Activated CD8-positive, alpha-beta memory T cell treated with anti-CD3 and anti-CD28 coated beads for 48 hours (primary cell): ENCODE measurements around the gene VEPH1.

Experiments
- DNase-seq, 3 experiments: peaks; one replicate each; pipeline ENCODE4 v3.0.0-alpha.2; 2020; ENCODE audit warnings: low read depth in 2 of 3, low spot score in 2 of 3

VEPH1 gene

DNA sequence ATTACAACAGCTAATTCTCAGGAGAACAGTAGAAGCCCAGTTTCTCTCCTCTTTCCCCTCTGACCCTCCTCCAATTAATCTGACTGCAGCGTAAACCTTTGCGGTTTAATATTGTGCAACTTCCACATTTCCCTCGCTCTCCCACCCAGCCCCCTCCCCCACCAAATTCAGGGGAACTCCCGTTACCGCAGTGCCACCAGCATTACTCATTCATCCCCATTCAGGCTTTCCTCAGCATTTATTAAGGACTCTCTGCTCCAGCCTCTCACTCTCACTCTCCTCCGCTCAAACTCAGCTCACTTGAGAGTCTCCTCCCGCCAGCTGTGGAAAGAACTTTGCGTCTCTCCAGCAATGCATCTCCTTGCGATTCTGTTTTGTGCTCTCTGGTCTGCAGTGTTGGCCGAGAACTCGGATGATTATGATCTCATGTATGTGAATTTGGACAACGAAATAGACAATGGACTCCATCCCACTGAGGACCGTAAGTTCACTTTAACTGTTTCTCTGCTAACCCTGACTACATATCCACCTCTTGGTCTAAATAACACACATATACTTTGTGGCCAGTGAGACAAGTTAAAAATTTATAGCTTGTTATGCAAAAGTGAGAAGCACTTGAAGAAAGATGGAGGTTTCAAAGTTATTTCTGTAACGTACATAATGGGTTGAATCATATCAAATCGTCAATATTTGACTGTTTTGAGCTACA, 66.5 kb downstream of the VEPH1 start, which contains the start of gene PTX3:
Gene PTX3, plus strand, starts transcription at position 268 of the 709 bp plus-strand sequence. Its CDS starts 84 bp downstream, at position 352.
- DNase-seq = peak in 1 of 3 experiments; percentile 2

DNA sequence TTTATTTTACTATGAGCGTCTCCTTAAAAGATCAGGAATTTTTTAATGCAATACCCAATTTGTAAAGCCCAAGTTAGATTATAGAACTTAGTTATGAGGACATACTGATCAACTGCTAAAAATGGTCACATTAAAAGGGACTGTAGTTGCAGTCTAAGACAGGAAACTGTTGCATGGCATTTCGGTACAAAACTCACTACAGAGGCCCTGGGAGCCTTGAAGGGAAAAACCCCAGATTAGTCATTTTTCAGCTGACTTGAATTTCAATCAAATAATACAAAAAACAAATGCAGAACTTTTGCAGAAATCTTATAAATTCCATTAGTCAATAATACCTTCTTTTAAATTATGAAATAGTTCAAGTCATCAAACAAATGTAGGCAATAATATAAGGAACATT, 73.5 kb downstream of the VEPH1 start:
- DNase-seq = no peak

DNA sequence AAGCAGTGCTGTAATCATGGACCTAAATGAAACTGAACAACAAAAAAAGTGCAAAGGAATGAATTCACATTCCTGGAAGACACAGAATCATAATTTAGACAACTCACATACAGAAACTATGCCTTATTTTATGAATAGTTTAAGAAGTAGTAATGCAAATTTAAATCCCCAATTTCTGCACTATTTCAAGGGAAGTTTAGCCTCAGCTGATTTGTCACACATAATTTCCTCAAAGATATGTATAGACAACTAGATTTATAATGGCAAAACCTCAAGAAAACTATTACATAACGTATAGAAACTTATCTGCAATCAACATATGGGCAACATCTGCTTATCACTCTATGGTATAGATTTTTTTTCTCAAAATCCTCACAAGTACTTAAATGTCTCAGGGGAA, 74.4 kb downstream of the VEPH1 start:
- no peak for DNase-seq

DNA sequence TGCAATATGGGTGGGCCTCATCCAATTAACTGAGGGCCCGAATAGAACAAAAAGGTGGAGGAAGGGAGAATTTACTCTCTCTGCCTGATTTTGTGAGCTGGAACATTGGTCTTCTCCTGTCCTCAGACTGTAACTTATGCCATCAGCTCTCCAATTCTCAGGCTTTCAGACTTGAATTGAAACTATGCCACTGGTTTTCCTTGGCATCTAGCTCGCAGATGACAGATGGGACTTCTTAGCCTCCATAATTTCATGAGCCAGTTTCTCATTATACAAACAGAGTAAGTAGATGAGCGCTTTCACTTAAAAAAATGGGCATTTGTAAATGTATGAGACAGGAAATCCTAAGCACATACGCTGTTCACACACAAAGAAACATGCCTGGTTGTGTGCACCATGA, 75.3 kb downstream of the VEPH1 start:
- DNase-seq = no peak

DNA sequence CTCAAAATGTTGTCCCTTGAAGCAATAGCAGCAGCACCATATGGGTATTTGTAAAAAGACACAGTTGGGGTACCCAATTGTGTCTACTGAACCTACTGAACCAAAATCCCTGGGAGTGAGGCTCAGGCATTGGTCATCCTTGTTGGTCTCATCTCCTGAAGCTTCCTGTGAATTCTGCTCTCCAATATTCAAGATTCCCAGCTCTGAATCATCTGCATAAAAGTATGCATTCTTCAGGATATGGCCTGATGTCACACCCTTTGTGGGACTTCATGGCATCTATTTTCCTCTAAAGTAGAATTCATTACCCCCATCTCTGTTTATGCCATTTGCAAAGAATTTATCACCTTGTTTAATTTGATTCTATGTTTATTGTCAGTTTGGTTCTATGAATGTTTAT, 79.9 kb downstream of the VEPH1 start:
- DNase-seq = no peak

DNA sequence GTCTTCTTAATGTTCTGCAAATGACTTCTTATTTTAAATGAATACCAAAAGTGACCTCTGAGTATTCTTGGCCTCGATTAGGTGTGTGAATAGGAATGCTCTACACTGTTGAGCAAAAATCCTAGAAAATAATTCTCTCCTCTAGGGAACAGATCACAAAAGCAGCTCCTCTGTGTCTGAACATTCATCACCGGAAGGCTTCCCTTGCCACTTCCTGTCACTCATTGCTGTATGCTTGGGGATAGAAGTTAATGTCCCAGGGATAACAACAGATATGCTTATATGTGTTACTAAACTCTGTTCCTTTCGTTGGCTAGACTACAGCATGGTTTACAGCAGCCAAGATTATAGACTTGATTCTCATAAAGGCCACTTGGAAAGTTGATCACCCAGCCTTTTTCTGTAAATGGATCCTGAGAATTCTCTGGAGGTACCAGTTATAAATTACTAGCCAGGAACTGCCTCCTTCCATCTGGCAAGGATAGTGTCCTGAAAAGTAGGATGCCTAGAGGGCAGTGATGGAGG, 82.5 kb downstream of the VEPH1 start:
- DNase-seq = no peak

DNA sequence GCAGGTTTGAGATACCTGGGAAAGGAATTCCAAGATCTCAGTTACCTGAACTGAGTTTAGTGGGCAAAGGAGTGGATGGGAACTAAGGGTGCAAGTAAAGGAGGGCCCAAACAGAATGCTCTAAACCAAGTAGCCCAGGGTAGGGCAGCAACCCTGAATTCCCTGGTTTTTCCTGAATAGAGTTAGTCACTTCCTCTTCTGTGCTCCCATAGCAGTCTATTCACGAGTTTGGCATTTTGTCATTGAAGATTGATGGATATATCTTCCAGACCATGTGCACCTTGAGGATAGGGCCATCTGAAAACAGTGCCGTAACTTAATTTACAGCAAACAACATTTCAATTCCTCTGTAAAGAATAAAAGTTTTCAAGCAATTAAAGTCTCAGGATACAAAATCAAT, 85.1 kb downstream of the VEPH1 start:
- DNase-seq = no peak

DNA sequence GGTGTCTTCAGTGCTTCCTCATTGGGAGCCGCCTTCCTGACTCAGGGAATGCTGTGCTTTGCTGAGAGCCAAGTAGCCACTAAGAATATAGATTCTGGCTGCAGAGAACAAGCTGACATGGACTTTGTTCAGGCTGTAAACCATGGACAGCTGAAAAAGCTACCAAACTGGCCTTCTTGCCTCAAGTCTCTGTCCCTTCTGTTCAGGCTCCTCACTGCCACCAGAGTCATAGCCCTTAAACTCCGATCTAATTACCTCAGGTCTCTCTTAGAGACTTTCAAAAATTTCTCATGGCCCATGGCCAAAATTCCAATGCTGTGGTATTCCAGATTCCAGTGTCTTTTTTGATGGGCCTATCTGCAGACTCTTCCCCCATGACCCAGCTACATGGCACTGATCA, 86.0 kb downstream of the VEPH1 start:
- no peak for DNase-seq

DNA sequence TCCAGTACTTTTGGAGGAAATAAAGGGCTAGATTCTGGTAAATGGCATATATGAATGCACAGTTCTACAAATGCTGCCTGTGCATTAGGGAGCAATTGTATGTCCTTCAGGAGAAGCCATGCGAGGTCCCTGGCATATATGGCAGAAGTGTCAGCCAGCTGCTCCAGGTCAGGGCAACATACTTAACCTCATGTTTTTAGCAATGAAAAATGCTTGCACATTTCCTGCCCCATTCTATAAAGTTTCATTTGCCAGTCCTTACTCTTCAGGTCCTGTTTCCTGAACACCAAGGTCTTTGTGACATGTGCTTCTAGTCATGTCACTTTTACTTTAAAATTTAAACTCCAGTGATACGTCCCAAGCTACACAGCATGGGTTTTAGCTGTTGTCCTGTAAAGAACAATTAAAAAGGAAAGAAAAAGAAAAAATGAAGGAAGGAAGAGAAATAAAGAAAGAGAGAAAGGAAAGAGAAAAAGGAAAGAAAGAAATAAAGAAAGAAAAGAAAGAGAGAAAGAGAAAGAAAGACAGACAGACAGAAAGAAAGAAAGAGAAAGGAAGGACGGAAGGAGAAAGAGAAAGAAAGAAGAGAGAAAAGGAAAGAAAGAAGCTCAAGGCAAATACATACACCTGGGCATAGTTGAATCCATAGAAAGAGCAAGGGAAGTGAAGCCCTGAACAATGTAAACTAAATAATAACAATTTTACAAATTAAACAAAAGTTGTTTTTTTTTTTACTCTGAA, 86.7 kb downstream of the VEPH1 start:
- DNase-seq = no peak

DNA sequence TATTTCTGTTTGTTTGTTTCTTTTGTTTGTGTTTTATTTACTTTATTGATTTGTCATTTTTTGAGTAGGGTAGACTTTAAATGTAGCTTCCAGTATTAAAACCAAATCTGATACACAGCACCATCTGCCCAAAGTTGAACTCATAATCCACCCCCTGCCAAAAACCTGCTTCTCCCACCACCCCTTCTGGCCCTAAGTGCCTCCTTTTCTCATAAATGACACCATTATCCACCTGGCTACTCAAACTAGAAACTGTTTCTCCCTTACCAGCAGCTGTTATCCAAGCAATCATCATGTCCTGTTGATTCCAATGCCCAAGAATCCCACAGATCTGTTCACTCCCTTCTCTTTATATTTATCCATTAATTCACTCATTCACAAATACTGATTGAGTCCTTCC, 88.4 kb downstream of the VEPH1 start:
- no peak for DNase-seq

DNA sequence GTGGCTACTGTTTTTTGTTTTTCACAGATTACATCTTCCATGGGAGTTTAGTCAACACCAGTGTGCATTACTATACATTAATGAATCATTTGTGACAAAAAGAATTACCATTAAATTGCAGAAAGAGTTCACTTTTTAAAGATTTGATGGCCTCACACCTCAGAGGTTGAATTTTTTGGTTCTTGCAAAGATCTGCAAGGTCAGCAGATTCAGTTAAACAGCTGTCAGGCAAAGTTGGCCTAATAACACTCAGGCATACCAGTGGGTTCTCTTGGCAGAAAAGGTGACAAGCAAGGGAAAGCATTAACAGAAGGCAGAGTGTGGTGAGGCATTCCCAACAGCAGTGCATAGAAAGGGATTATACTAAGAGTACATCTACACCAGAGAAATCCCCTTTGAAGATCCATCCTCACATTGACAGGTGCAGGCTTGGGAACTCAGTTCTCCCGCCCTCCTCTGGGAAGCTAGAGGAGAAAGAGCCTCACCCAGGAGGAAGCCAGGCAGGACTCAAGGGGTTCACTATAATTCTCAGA, 90.8 kb downstream of the VEPH1 start:
- DNase-seq = no peak

DNA sequence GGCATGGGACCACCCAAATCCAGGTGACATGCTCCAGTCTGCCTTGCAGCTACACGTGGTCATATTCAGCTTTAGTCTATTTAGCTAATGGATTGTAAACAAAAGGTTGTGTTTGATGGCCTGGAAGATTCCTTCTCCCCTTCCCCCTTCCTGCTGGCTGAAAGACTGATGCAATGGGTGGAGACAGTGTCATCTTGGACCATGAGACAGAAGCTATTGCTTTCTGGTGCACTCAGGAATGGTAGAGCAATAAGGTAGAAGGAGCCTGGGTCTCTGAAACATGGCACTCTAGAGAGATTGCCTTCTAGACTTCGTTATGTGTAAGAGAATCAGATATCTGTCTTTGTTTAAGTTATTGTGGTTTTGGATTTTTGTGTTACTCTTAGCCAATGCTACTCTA, 92.3 kb downstream of the VEPH1 start:
- no peak for DNase-seq

DNA sequence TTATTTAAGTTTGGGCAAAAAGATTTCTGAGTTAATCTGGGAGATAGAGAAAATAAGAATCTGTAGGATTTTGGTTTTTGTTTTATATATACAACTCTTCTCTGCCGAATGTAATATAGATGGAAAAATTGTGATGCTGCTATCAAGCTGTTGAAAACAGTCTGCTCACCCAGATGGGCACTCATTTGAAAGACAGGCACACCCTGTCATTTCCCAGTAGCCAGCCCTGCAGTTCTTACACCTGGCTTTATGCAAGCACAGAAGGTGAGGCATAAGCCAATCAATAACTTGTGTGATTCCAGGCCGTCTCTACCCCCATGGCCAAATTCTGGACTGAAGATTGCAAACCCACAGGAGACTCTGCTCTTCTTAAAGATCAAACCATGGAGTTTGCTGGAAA, 93.7 kb downstream of the VEPH1 start:
- DNase-seq = no peak

DNA sequence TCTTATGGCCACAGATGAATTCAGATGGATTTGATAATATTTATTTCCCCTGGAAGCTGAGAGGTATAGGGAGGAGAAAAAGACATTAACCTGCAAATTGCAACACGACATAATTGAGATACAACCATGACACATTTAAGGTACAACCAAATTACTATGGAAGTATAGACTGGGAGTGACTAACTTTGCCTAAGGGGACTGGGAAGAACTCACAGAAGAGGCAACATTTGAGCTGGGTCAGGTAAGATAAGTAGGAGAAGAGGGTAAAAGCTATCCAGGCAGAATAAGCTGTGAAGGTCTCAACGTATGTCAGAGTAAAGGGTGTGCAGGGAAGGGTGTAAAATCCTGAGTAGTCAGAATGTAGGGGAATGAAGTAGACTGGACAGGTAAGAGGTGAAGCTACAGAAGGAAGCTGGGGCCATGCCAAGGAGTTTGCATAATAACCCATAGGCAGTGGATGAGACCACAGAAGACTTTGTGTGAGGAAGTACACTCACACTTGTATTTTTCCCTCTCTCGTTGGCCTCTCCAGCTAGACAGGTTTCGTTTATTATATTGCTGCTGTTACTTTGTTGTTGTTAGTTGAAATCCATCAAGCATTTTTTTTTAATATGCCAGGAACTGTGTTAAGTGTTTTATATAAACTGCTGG, 94.6 kb downstream of the VEPH1 start:
- no peak for DNase-seq

DNA sequence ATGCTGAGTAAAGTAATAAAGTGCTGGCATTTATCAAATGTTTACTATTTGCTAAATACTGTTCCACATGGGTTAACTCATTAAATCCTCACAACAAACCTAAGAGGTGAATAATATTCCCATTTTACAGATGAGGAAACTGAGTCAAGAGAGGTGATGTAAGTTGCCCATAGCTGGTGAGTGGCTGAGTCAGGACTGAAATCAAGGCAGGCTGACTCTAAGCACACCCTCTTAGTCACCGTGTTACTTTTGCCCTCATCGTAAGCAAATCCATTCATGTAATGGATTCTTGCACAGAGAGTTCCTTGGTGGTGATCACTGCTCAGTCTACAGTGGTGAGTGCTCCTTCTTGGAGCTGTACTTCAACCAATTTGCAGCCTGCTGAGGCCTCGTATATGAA, 95.4 kb downstream of the VEPH1 start:
- no peak for DNase-seq

DNA sequence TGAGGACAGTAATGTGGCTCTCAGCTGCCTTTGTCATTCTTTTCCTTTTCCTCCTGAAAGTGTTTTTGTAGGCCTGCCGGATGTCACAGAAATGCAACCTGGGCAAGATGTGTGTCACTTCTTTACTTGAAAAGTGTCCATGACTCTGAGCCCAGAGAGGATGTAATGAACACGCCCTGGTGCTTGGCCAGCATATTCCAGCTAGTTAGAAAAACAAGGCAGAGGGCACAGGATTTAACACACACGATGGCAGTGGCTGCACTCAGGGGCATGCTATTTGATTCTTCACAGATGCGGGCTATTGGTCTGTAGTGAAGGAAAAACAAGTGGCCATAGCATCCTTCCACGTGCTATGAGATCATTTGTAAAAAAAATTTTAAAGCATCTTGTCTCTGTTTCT, 96.8 kb downstream of the VEPH1 start:
- DNase-seq = no peak

DNA sequence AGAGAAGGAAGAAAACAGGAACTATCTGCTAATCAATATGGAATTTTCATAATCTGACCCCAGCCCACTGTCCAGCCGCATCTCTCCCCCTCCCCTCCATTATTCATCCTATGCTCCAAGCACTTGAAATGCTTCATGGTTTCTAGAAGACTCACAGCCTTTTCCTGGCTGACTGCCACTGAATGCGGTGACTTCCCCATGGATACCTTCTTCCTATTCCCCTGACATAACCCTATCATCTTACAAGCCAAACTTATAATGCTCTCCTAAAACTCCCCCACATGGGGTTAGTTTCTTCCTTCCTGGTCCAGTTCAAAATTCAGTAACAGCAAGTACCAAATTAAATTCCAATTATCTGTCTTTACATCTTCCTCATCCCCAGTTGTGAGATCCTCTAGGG, 97.8 kb downstream of the VEPH1 start:
- DNase-seq = no peak

DNA sequence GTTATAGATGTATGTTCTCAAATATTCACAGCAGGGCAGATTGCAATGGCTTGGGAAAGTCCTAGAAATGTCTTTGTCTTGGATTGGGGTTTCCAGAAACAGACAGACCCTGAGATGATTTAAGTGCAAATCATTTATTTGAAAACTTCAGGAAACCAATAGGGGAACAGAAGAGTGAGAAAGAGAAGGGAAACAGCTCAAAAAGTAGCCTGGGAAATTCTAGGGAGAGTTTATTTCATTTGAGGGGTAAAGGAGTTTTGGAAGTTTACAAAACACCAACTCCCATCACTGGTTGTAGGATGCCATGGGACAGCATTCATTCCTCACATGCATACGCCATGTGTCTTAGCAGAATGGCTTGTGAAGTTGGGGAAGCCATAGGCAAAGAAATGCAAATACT, 98.8 kb downstream of the VEPH1 start:
- no peak for DNase-seq

DNA sequence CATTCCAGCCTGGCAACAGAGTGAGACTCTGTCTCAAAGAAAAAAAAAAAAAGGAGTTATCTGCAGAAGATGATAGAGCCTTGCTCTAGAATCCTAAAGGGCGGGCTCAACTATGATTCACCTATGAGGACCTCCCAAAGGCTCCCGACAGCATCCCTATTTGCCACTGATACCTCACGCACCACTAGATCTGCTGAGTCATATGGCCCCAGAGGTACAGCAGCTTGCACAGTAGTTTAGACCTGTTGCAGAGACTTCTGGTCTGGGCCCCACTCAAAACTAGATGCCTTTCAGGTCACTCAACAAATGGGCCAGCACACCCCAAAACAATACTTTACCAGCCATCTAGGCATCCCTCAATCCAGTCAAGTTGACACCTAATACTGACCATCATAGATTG, 104.6 kb downstream of the VEPH1 start:
- DNase-seq = no peak

DNA sequence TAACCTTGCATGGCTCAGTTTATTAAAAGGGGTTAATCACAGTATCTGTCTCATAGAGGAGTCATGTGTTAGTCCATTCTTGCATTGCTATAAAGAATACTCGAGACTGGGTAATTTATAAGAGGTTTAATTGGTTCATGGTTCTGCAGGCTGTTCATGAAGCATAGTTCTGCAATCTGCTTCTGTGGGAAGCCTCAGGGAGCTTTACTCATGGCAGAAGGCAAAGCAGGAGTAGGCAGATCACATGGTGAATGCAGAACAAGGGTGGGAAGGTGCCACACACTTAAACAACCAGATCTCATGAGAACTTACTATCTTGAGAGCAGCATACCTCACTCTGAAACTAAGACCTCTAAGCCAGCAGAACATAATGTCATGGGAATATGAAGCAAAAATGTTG, 108.8 kb downstream of the VEPH1 start:
- DNase-seq = no peak

DNA sequence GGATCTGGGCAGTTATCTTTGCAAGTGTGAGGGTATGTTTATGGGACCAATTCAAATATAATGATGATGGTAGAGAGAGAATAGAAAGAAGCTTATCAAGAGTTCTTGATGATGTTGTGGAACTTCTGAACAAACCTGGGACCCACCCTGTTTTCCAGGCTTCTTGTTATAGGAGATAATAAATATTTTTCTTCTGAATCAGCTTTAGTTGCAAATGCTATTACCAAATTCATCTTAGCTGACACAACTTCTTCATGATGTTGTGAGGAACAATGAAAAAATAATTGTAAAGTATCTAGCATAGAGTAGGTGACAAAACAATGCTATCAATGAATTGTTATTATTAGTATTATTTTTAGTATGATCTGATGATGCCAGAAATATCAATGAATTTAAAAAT, 110.1 kb downstream of the VEPH1 start:
- DNase-seq = no peak

DNA sequence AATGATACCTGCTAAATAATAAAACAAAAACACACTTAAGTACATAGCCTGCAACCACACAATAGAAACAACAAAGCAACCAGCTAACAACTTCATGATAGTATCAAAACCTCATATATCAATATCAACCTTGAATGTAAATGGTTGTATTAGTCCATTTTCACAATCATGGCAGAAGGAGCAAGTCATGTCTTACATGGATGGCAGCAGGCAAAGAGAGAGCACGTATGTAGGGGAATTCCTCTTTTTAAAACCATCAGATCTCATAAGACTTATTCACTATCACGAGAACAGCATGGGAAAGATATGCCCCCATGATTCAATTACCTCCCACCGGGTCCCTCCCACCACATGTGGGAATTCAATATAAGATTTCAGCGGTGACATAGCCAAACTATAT, 111.1 kb downstream of the VEPH1 start:
- no peak for DNase-seq
